Measurements from ENCODE around the gene AMBP. TPM values are rescaled to one million over a fixed set of nuclear protein-coding genes. Genes with fewer than 3 reads are reported as not detected.
A peak's percentile ranks its signal among the peaks of the same experiment; 100 is the strongest.

Gene AMBP
- total and polyA plus RNA-seq, 9 donors = 0.21 to 11.8 (median 0.87) TPM; not detected in 4

- no peak for DNase-seq
- peaks cover 29% of the 10 kb centered on the region for H3K4me1 ChIP-seq (ENCODE audit: control insufficient read depth, insufficient read depth, low read length)
- H3K4me3 ChIP-seq (ENCODE audit: low read length) = no peak overlapping the region
- H3K27ac ChIP-seq (ENCODE audit: low read length) = peak overlapping the region; percentile 47
- H3K36me3 ChIP-seq (ENCODE audit: control insufficient read depth, insufficient read depth, low read length) = no peaks in the 10 kb centered on the region
- H3K9me3 ChIP-seq (replicated peaks; ENCODE audit: control insufficient read depth, low read depth, low read length) = peaks cover 2% of the 10 kb centered on the region
- 83% methylated on average over 5 of the region's 8 CpGs for WGBS (ENCODE audit: insufficient coverage)
- no peaks in the 10 kb centered on the region for H3K27me3 ChIP-seq (ENCODE audit: control insufficient read depth, insufficient read depth, low read length)
These were observed 18.0 kb downstream of the AMBP start for GRCh38 chr9:114060070-114060469.

- Histone ChIP-seq H3K36me3 (ENCODE audit: control insufficient read depth, insufficient read depth, low read length) (peaks cover 2% of the 10 kb centered on the region), H3K4me3 (ENCODE audit: low read length) (no peak overlapping the region), H3K27ac (ENCODE audit: low read length) (peak overlapping the region; percentile 70), H3K27me3 (ENCODE audit: control insufficient read depth, insufficient read depth, low read length) (no peaks in the 10 kb centered on the region), H3K4me1 (ENCODE audit: control insufficient read depth, insufficient read depth, low read length) (peaks cover 29% of the 10 kb centered on the region), H3K9me3 (replicated peaks; ENCODE audit: control insufficient read depth, low read depth, low read length) (peaks cover 2% of the 10 kb centered on the region)
- DNase-seq = peak; percentile 61
- WGBS (ENCODE audit: insufficient coverage) = 78% methylated on average over 3 of the region's 8 CpGs
These were observed 18.9 kb downstream of the AMBP start for GRCh38 chr9:114059047-114059803.

- peaks cover 29% of the 10 kb centered on the region for H3K4me1 ChIP-seq (ENCODE audit: control insufficient read depth, insufficient read depth, low read length)
- H3K27ac ChIP-seq (ENCODE audit: low read length) = peak overlapping the region; percentile 70
- H3K27me3 ChIP-seq (ENCODE audit: control insufficient read depth, insufficient read depth, low read length) = no peaks in the 10 kb centered on the region
- no peak for DNase-seq
- H3K9me3 ChIP-seq (replicated peaks; ENCODE audit: control insufficient read depth, low read depth, low read length) = no peaks in the 10 kb centered on the region
- peaks cover 7% of the 10 kb centered on the region for H3K36me3 ChIP-seq (ENCODE audit: control insufficient read depth, insufficient read depth, low read length)
- WGBS (ENCODE audit: insufficient coverage) = 67% methylated on average over 1 of the region's 4 CpGs
- no peak overlapping the region for H3K4me3 ChIP-seq (ENCODE audit: low read length)
These were observed 19.4 kb downstream of the AMBP start for GRCh38 chr9:114058688-114059046.

- WGBS (ENCODE audit: insufficient coverage) = 100% methylated on average over 2 of the region's 7 CpGs
- DNase-seq = no peak
- H3K4me3 ChIP-seq (ENCODE audit: low read length) = no peak overlapping the region
These were observed 20.8 kb downstream of the AMBP start for GRCh38 chr9:114057161-114057885.

GRCh38 chr9:114056527-114056926, 21.6 kb downstream of the AMBP start:
- H3K36me3 ChIP-seq (ENCODE audit: control insufficient read depth, insufficient read depth, low read length) = peaks cover 25% of the 10 kb centered on the region
- peaks cover 29% of the 10 kb centered on the region for H3K4me1 ChIP-seq (ENCODE audit: control insufficient read depth, insufficient read depth, low read length)
- no peak overlapping the region for H3K27ac ChIP-seq (ENCODE audit: low read length)
- H3K4me3 ChIP-seq (ENCODE audit: low read length) = no peak overlapping the region
- no peaks in the 10 kb centered on the region for H3K27me3 ChIP-seq (ENCODE audit: control insufficient read depth, insufficient read depth, low read length)
- DNase-seq = no peak
- no peaks in the 10 kb centered on the region for H3K9me3 ChIP-seq (replicated peaks; ENCODE audit: control insufficient read depth, low read depth, low read length)
- 91% methylated on average over 3 of the region's 5 CpGs for WGBS (ENCODE audit: insufficient coverage)

More at GRCh38 chr9:114057161-114057885, 20.8 kb downstream of the AMBP start:
- no peak overlapping the region for H3K27ac ChIP-seq (ENCODE audit: low read length)
- H3K9me3 ChIP-seq (replicated peaks; ENCODE audit: control insufficient read depth, low read depth, low read length) = no peaks in the 10 kb centered on the region
- peaks cover 29% of the 10 kb centered on the region for H3K4me1 ChIP-seq (ENCODE audit: control insufficient read depth, insufficient read depth, low read length)
- peaks cover 17% of the 10 kb centered on the region for H3K36me3 ChIP-seq (ENCODE audit: control insufficient read depth, insufficient read depth, low read length)
- H3K27me3 ChIP-seq (ENCODE audit: control insufficient read depth, insufficient read depth, low read length) = no peaks in the 10 kb centered on the region

- DNase-seq = no peak
These were observed 22.2 kb downstream of the AMBP start for GRCh38 chr9:114055894-114056293.

GRCh38 chr9:114055061-114055460, 23.0 kb downstream of the AMBP start:
- no peak overlapping the region for H3K27ac ChIP-seq (ENCODE audit: low read length)
- H3K9me3 ChIP-seq (replicated peaks; ENCODE audit: control insufficient read depth, low read depth, low read length) = no peaks in the 10 kb centered on the region
- H3K27me3 ChIP-seq (ENCODE audit: control insufficient read depth, insufficient read depth, low read length) = no peaks in the 10 kb centered on the region
- peaks cover 22% of the 10 kb centered on the region for H3K4me1 ChIP-seq (ENCODE audit: control insufficient read depth, insufficient read depth, low read length)
- whole genome bisulfite sequencing (ENCODE audit: insufficient coverage) = 89% methylated on average over 17 of the region's 18 CpGs
- no peak for DNase-seq
- no peak overlapping the region for H3K4me3 ChIP-seq (ENCODE audit: low read length)
- H3K36me3 ChIP-seq (ENCODE audit: control insufficient read depth, insufficient read depth, low read length) = peaks cover 38% of the 10 kb centered on the region

More at GRCh38 chr9:114055894-114056293, 22.2 kb downstream of the AMBP start:
- Histone ChIP-seq H3K4me1 (ENCODE audit: control insufficient read depth, insufficient read depth, low read length) (peaks cover 29% of the 10 kb centered on the region), H3K27ac (ENCODE audit: low read length) (no peak overlapping the region), H3K36me3 (ENCODE audit: control insufficient read depth, insufficient read depth, low read length) (peaks cover 30% of the 10 kb centered on the region), H3K4me3 (ENCODE audit: low read length) (no peak overlapping the region), H3K27me3 (ENCODE audit: control insufficient read depth, insufficient read depth, low read length) (no peaks in the 10 kb centered on the region), H3K9me3 (replicated peaks; ENCODE audit: control insufficient read depth, low read depth, low read length) (no peaks in the 10 kb centered on the region)
- WGBS (ENCODE audit: insufficient coverage) = 58% methylated on average over 2 of the region's 7 CpGs

GRCh38 chr9:114054191-114054690, 23.9 kb downstream of the AMBP start:
- Histone ChIP-seq H3K9me3 (replicated peaks; ENCODE audit: control insufficient read depth, low read depth, low read length) (no peaks in the 10 kb centered on the region), H3K36me3 (ENCODE audit: control insufficient read depth, insufficient read depth, low read length) (peaks cover 45% of the 10 kb centered on the region), H3K4me3 (ENCODE audit: low read length) (no peak overlapping the region), H3K4me1 (ENCODE audit: control insufficient read depth, insufficient read depth, low read length) (peaks cover 14% of the 10 kb centered on the region), H3K27me3 (ENCODE audit: control insufficient read depth, insufficient read depth, low read length) (no peaks in the 10 kb centered on the region), H3K27ac (ENCODE audit: low read length) (no peak overlapping the region)
- DNase-seq = no peak
- 83% methylated on average over 5 of the region's 10 CpGs for WGBS (ENCODE audit: insufficient coverage)

- H3K4me3 ChIP-seq (ENCODE audit: low read length) = no peak overlapping the region
- DNase-seq = no peak
- H3K36me3 ChIP-seq (ENCODE audit: control insufficient read depth, insufficient read depth, low read length) = peaks cover 53% of the 10 kb centered on the region
- H3K4me1 ChIP-seq (ENCODE audit: control insufficient read depth, insufficient read depth, low read length) = peaks cover 6% of the 10 kb centered on the region
- 92% methylated on average over 6 of the region's 8 CpGs for WGBS (ENCODE audit: insufficient coverage)
- no peaks in the 10 kb centered on the region for H3K9me3 ChIP-seq (replicated peaks; ENCODE audit: control insufficient read depth, low read depth, low read length)
- H3K27ac ChIP-seq (ENCODE audit: low read length) = no peak overlapping the region
- H3K27me3 ChIP-seq (ENCODE audit: control insufficient read depth, insufficient read depth, low read length) = no peaks in the 10 kb centered on the region
These were observed 24.7 kb downstream of the AMBP start for GRCh38 chr9:114053246-114054005.

GRCh38 chr9:114051706-114052105, 26.4 kb downstream of the AMBP start:
- WGBS (ENCODE audit: insufficient coverage) = 100% methylated on average over 3 of the region's 7 CpGs
- no peaks in the 10 kb centered on the region for H3K4me1 ChIP-seq (ENCODE audit: control insufficient read depth, insufficient read depth, low read length)
- no peak overlapping the region for H3K27ac ChIP-seq (ENCODE audit: low read length)
- no peak overlapping the region for H3K4me3 ChIP-seq (ENCODE audit: low read length)
- peaks cover 61% of the 10 kb centered on the region for H3K36me3 ChIP-seq (ENCODE audit: control insufficient read depth, insufficient read depth, low read length)
- no peaks in the 10 kb centered on the region for H3K27me3 ChIP-seq (ENCODE audit: control insufficient read depth, insufficient read depth, low read length)
- DNase-seq = no peak
- no peaks in the 10 kb centered on the region for H3K9me3 ChIP-seq (replicated peaks; ENCODE audit: control insufficient read depth, low read depth, low read length)
